GM19351 (cell line): ENCODE measurements around the gene CNTNAP5.

ENCODE experiments used
- ATAC-seq: cut with Tn5 transposase; IDR thresholded peaks from one replicate; pipeline ENCODE4 v1.9.1; 2021; ENCODE audit warnings: mild to moderate bottlenecking, moderate library complexity; ENCODE audit not compliant: unreplicated experiment

CNTNAP5 gene

DNA sequence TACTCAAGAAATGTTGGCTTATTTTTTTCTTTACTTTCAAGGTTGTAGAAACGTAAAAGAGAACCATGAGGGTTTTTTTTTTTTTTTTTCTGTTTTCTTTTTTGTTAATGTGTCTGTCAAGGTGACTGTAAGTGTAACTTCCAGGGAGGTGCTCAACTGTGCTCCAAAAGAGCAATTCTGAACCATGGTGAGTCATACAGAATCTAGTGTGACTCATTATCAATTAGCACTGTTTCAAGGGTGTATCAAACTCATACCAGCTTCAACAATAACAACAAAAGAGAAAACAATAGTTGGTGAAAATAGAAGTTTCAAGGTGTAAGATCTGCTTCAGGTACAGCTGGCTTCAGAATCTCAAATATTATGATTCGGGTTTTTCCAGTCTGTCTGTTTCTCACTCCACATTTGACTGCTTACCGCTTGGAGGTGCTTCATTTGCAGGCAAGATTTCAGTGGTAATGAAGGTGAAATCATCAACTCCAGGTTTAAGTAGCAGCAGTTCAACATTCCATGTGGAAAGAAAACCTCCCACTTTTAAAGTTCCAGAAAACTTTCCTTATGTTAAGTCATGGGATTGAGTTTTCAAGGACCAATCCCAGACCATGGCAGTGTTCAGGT is 850.6 kb downstream of the CNTNAP5 start:
- no peak for ATAC-seq

DNA sequence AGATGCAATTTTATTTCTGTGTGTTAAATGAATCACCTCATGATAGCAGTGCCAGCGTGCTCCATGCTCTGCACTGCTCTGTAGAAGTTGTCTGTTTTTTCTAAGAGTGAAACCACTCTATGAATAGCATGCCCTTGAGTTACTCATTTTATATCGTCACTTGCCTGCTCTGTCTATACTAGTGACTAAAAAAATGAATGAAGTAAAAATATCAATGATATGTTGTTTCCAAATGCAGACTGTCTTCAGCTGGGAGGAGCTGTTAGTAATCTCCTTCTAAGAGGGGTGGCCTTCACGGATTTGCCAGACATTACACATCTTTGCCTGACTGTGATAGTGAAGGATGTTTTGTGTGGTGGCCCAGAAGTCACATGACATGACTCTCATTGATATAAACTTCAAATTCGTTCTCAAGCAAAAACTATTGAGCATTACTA is 852.1 kb downstream of the CNTNAP5 start:
- ATAC-seq: no peak

DNA sequence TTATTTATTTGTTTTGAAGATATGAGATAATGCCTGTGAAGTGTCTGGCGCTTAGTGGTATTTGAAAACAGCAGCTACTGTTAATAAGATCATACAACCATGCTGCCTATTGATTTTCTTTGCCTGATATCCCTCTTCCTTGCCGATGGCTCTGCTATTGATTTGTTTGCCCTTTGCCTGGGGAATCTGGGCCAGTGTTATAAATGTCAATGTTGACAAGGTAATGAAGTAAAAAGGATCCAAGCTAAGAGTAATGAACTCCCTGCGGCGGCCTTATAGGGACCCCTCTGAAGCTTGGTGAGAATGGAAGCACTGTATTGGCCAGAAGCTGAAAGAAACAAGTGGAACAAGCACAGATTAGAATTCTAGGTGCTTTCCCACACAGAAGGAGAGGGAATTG is 854.6 kb downstream of the CNTNAP5 start:
- ATAC-seq: no peak

- ATAC-seq: no peak
Measured at GRCh38 chr2:124880995-124881394, 855.9 kb downstream of the CNTNAP5 start.

GRCh38 chr2:124882423-124882822 is 857.3 kb downstream of the CNTNAP5 start:
- no peak for ATAC-seq

DNA sequence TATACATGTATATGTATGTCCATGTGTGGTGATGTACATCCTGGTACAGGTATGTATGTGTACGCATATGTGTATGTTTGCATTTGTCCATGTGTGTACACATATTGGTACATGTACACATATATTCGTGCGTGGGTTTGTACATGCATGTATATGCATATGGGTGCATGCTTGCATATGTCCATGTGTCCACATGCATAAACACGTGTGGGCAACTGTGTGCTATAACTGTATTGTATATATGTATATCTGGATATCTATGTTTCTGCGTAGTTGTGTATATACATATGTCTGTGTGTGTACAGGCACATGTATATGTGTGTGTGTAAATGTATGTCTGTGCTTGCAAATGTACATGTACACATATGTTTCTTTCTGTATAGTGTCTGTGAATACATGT is 858.5 kb downstream of the CNTNAP5 start:
- ATAC-seq: no peak

DNA sequence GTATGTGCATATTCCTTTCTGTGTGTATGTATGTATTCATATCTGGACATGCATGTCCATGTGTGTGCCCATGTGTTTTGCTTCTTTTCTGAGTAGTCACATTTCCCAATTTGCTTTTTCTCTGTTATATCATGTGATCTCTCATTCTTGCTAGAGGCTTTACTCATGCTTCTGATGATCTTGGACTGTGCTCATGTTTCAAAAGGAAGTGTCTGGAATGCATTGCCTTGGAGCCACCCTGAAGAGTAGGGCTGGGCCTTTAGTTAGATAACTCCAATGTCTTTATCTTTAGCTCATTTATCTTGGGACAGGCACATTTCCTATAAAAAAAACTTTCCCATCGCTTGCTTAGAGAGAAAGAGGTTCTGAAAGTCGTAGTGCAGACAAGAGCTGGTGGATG is 859.2 kb downstream of the CNTNAP5 start:
- no peak for ATAC-seq

- ATAC-seq: no peak
Measured at GRCh38 chr2:124886216-124886615, 861.1 kb downstream of the CNTNAP5 start.

- ATAC-seq: no peak
Measured at GRCh38 chr2:124887466-124887865, 862.4 kb downstream of the CNTNAP5 start.

DNA sequence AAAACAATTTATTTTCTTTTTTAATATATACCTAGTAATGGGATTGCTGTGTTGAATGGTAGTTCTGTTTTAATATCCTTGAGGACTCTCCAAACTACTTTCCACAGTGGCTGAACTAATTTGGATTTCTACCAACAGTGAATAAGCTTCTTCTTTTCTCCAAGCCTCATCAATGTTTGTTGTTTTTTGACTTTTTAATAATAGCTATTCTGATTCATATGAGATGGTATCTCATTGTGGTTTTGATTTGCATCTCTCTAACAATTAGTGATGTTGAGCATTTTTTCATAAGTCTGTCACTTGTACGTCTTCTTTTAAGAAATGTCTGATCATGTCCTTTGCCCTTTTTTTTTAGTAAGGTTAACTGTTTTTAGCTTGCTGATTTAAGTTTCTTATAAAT is 863.3 kb downstream of the CNTNAP5 start:
- ATAC-seq: no peak

- ATAC-seq: no peak
Measured at GRCh38 chr2:124894199-124894598, 869.1 kb downstream of the CNTNAP5 start.

GRCh38 chr2:124898827-124899226 is 873.7 kb downstream of the CNTNAP5 start:
- no peak for ATAC-seq

- no peak for ATAC-seq
Measured at GRCh38 chr2:124908411-124908810, 883.3 kb downstream of the CNTNAP5 start.

GRCh38 chr2:124911560-124911959 is 886.5 kb downstream of the CNTNAP5 start:
- no peak for ATAC-seq

DNA sequence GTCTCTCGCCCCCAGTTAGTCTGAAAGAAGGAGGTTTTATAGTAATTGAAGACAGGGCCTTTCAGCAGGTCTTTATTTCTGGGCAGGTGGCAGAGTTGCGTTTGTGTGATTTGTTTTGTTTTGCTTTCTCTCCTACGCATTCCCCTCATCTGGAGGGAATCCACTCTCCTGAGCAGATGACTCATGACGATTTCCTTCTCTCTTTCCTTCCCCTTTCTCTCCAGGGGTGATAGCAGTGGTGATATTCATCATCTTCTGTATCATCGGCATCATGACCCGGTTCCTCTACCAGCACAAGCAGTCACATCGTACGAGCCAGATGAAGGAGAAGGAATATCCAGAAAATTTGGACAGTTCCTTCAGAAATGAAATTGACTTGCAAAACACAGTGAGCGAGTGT is 888.8 kb downstream of the CNTNAP5 start:
- ATAC-seq: no peak

GRCh38 chr2:124915567-124915966 is 890.5 kb downstream of the CNTNAP5 start:
- ATAC-seq: no peak

GRCh38 chr2:124919296-124919695 is 894.2 kb downstream of the CNTNAP5 start:
- ATAC-seq: no peak

DNA sequence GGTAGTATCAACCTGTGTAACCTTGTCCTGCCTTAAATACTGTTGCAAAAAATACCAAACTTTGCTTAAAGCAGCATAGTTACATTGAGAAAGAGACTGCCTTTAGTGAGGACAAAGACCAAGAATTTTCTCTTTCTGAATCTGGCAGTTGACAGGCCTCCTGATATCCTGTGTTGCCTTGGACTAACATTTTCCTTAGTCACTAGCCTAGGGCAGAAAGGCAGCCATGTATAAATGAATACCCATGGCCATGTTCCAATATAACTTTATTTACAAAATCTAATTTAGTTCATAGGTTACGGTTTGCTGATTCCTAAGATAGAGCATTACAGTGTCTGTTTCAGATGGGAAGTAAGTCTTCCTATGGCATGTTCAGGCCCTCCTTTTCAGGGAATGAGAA is 895.4 kb downstream of the CNTNAP5 start:
- no peak for ATAC-seq

DNA sequence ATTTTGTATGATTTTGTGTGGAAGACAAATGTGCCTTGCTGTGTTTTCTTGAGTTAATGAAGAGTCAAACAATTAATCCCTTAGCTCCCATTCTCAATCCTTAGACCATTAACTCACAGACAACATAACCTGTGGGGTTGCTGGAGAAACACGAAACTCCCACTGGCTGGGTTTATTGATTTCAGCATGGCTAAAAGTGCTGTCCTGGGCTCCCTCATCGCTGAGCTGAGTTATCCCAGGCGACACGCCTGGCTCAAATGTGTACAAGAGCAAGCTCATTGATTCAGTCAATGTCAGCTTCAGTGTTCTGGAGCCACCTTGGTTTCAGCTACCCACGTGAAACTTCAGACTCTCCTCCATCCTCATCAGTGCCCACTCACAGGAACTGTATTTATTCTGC is 896.1 kb downstream of the CNTNAP5 start:
- no peak for ATAC-seq

DNA sequence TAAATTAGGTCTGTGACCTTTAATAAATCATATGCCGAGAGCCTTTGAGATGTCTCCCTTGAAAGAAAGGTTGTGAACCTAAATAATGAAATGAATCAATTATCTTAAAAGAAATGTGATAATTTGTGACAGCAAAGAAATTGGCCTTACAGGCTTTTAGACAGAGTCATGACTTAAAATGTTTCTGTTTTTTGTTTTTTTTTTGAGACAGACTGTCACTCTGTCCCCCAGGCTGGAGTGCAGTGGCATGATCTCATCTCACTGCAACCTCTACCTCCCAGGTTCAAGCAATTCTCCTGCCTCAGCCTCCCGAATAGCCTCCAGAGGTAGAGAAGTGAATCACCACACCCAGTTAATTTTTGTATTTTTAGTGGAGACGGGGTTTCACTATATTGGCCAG is 898.0 kb downstream of the CNTNAP5 start:
- ATAC-seq: no peak

- ATAC-seq: no peak
Measured at GRCh38 chr2:124933883-124934282, 908.8 kb downstream of the CNTNAP5 start.

GRCh38 chr2:124953921-124954320 is 928.8 kb downstream of the CNTNAP5 start:
- no peak for ATAC-seq

- ATAC-seq: no peak
Measured at GRCh38 chr2:124959581-124959980, 934.5 kb downstream of the CNTNAP5 start.
